ENCODE data around the gene BAD. TPM values are rescaled to one million over a fixed set of nuclear protein-coding genes. Genes with fewer than 3 reads are reported as not detected.

The BAD gene
- total and polyA plus RNA-seq, 2 of the 13 experiments (the other 11 are each of a cell fraction or from before 2014, with no cell fraction given) = 17.9 to 28.5 TPM

- TF ChIP-seq HBP1 (CRISPR knock-in tag; IDR thresholded peaks at IDR 0.05; ENCODE audit: low read depth) (peak; percentile 48; the same call in 1 of the 2 replicates), ZGPAT (CRISPR knock-in tag; IDR thresholded peaks at IDR 0.05) (no peak), ZNF704 (CRISPR knock-in tag; IDR thresholded peaks at IDR 0.05; ENCODE audit: borderline replicate concordance) (no peak), RFXAP (CRISPR knock-in tag; IDR thresholded peaks at IDR 0.05; ENCODE audit: borderline replicate concordance) (no peak), TAF1 (CRISPR knock-in tag; IDR thresholded peaks at IDR 0.05) (peak; percentile 13; the same call in 1 of the 2 replicates), SIN3B (IDR thresholded peaks at IDR 0.05; ENCODE audit: low read length) (no peak), FOXA3 (CRISPR knock-in tag; IDR thresholded peaks at IDR 0.05) (peak; percentile 15; the same call in 1 of the 2 replicates), NBN (conservative IDR thresholded peaks at IDR 0.05) (no peak), ZBTB7B (CRISPR knock-in tag; IDR thresholded peaks at IDR 0.05) (peak; percentile 40), ZNF564 (CRISPR knock-in tag; IDR thresholded peaks at IDR 0.05) (no peak), ZSCAN25 (CRISPR knock-in tag; IDR thresholded peaks at IDR 0.05) (peak; percentile 51; the same call in 1 of the 2 replicates), SPEN (CRISPR knock-in tag; IDR thresholded peaks at IDR 0.05; ENCODE audit: low read depth) (peak; percentile 69; the same call in 1 of the 2 replicates), ZZZ3 (CRISPR knock-in tag; IDR thresholded peaks at IDR 0.05; ENCODE audit: borderline replicate concordance) (no peak), POLR2G (IDR thresholded peaks at IDR 0.05; ENCODE audit: low read depth, low read length) (peak; percentile 49; the same call in 1 of the 2 replicates), ZNF75D (CRISPR knock-in tag; IDR thresholded peaks at IDR 0.05; ENCODE audit: borderline replicate concordance) (no peak), SIX4 (CRISPR knock-in tag; IDR thresholded peaks at IDR 0.05) (no peak), LRRFIP1 (CRISPR knock-in tag; conservative IDR thresholded peaks at IDR 0.05) (no peak), HCFC1 (IDR thresholded peaks at IDR 0.05; ENCODE audit: low read depth, low read length) (no peak), NRL (CRISPR knock-in tag; IDR thresholded peaks at IDR 0.05; ENCODE audit: borderline replicate concordance) (peak; percentile 75; the same call in 1 of the 2 replicates), ZNF354B (CRISPR knock-in tag; IDR thresholded peaks at IDR 0.05) (0 out of 2 replicates have a peak, but pooled peaks have one; percentile 27)
- TF ChIP-seq, protein P1, sequence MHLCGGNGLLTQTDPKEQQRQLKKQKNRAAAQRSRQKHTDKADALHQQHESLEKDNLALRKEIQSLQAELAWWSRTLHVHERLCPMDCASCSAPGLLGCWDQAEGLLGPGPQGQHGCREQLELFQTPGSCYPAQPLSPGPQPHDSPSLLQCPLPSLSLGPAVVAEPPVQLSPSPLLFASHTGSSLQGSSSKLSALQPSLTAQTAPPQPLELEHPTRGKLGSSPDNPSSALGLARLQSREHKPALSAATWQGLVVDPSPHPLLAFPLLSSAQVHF (CRISPR knock-in tag; IDR thresholded peaks at IDR 0.05) = no peak
- TF ChIP-seq, protein P2, sequence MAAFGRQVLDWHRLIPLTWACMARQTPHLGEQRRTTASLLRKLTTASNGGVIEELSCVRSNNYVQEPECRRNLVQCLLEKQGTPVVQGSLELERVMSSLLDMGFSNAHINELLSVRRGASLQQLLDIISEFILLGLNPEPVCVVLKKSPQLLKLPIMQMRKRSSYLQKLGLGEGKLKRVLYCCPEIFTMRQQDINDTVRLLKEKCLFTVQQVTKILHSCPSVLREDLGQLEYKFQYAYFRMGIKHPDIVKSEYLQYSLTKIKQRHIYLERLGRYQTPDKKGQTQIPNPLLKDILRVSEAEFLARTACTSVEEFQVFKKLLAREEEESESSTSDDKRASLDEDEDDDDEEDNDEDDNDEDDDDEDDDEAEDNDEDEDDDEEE (CRISPR knock-in tag; IDR thresholded peaks at IDR 0.05) = peak; percentile 53; the same call in 1 of the 2 replicates
These were observed 49.7 kb downstream of the BAD start (continued) for GRCh38 chr11:64234647-64235379.
